ENCODE results near the gene NDUFA7. TPM values are rescaled to one million over a fixed set of nuclear protein-coding genes. Genes with fewer than 3 reads are reported as not detected.
A peak's percentile ranks its signal among the peaks of the same experiment; 100 is the strongest.
"Not testable (repeated sequence)": the region's sequence is repeated elsewhere in the genome, so short reads cannot be mapped to it uniquely, and the experiment has no call there.

Gene NDUFA7
- total RNA-seq, 1 experiment from 2014 or later = 73.0 TPM

DNA sequence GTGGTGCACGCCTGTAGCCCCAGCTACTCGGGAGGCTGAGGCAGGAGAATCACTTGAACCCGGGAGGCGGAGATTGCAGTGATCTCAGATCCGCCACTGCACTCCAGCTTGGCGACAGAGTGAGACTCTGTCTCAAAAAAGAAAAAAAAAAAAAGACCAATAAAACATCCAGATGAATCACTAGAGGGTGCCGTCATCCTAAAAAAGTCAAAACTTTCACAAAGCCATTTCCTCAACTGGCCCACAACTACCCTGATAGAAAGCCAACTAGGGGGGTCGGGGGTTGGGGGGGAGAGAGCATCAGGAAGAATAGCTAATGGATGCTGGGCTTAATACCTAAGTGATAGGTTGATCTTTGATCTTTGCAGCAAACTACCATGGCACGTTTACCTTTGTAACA, 2.3 kb downstream of the NDUFA7 start:
- not testable (repeated sequence) for DNase-seq; H3K27ac ChIP-seq (ENCODE audit: insufficient read length, low read depth, low read length); H3K9me3 ChIP-seq (ENCODE audit: control insufficient read depth, low read depth, low read length); H4K5ac ChIP-seq (ENCODE audit: insufficient read length, low read depth, low read length); H3K14ac ChIP-seq (ENCODE audit: insufficient read depth, low read length); H3K27ac Mint-ChIP-seq; H4K20me1 ChIP-seq (ENCODE audit: control insufficient read depth, insufficient read depth, insufficient read length); H4K8ac ChIP-seq (replicated peaks; ENCODE audit: insufficient read length, low read depth, low read length); H3K9me3 Mint-ChIP-seq; H3K27me3 Mint-ChIP-seq (ENCODE audit: low read depth); H3K27me3 ChIP-seq (ENCODE audit: insufficient read depth, low read length); H2AK5ac ChIP-seq (ENCODE audit: insufficient read length, low read length); H3K4ac ChIP-seq (ENCODE audit: low read depth, low read length); H3K4me1 ChIP-seq (ENCODE audit: insufficient read depth, low read length); H3K79me1 ChIP-seq (ENCODE audit: insufficient read depth, low read depth, low read length, poor library complexity, severe bottlenecking); H3K18ac ChIP-seq (ENCODE audit: insufficient read length, low read depth, low read length); H4K91ac ChIP-seq (ENCODE audit: insufficient read length, low read depth, low read length); H3K4me2 ChIP-seq (ENCODE audit: insufficient read depth, insufficient read length, low read length); H2BK12ac ChIP-seq (ENCODE audit: insufficient read length, low read depth, low read length); H3K23me2 ChIP-seq (ENCODE audit: insufficient read length, low read depth, low read length, poor library complexity, severe bottlenecking); H3T11ph ChIP-seq (ENCODE audit: low read length); H3K79me2 ChIP-seq (ENCODE audit: insufficient read depth, low read length); H2AFZ ChIP-seq (ENCODE audit: low read length); H2BK20ac ChIP-seq (ENCODE audit: low read depth, low read length, poor library complexity, severe bottlenecking); H3K9ac ChIP-seq (ENCODE audit: extremely low read depth, insufficient read length, low read length); H2BK120ac ChIP-seq (ENCODE audit: low read depth, low read length, poor library complexity, severe bottlenecking); H2BK15ac ChIP-seq (ENCODE audit: low read depth, low read length); H2BK5ac ChIP-seq (ENCODE audit: insufficient read length, low read length); H3K23ac ChIP-seq (ENCODE audit: insufficient read length, low read depth, low read length); H3K56ac ChIP-seq (ENCODE audit: insufficient read length, low read depth, low read length)
- H3K36me3 Mint-ChIP-seq (ENCODE audit: insufficient read depth in 1 of 3, low read depth in 3 of 3) = peaks cover 29 to 55% (median 45%) of the 10 kb centered on the region in 3 experiments
- peak; percentile 9; the same call in 1 of the 3 replicates for TF ChIP-seq CTCF (conservative IDR thresholded peaks at IDR 0.05)
- WGBS (ENCODE audit: extremely low coverage, insufficient read length, low lambda C conversion rate) = no CpG with 5 or more reads among the region's 9 CpGs
- H3K4me3 Mint-ChIP-seq = peak overlapping the region in 1 of 2 experiments; percentile 26; a peak in 1 of 5 replicates
- H3K4me1 Mint-ChIP-seq = peaks cover 19 to 29% of the 10 kb centered on the region in 2 experiments
